Endothelial cell (in vitro differentiated cells): ENCODE results near the gene ZNF821. TPM values are rescaled to one million over a fixed set of nuclear protein-coding genes. Genes with fewer than 3 reads are reported as not detected.

Source experiments
- DNase-seq: peaks from one replicate; pipeline ENCODE4 v3.0.0; 2021; ENCODE audit warnings: low spot score
- H3K27ac Mint-ChIP-seq: one replicate; pipeline ENCODE4 v1.8.0; 2021; ENCODE audit warnings: mixed read lengths, inconsistent platforms; ENCODE audit not compliant: unreplicated experiment
- H3K27me3 Mint-ChIP-seq: one replicate; pipeline ENCODE4 v1.8.0; 2021; ENCODE audit warnings: mild to moderate bottlenecking, moderate library complexity, mixed read lengths, inconsistent platforms; ENCODE audit not compliant: unreplicated experiment
- H3K36me3 Mint-ChIP-seq: one replicate; pipeline ENCODE4 v1.8.0; 2021; ENCODE audit warnings: mild to moderate bottlenecking, low read depth, mixed read lengths, inconsistent platforms; ENCODE audit not compliant: unreplicated experiment
- H3K4me1 Mint-ChIP-seq: one replicate; pipeline ENCODE4 v1.8.0; 2021; ENCODE audit warnings: mild to moderate bottlenecking, mixed read lengths, inconsistent platforms; ENCODE audit not compliant: unreplicated experiment
- H3K4me3 Mint-ChIP-seq: one replicate; pipeline ENCODE4 v1.8.0; 2021; ENCODE audit warnings: mild to moderate bottlenecking, mixed read lengths, inconsistent platforms; ENCODE audit not compliant: unreplicated experiment
- H3K9me3 Mint-ChIP-seq: one replicate; pipeline ENCODE4 v1.8.0; 2021; ENCODE audit warnings: mixed read lengths, inconsistent platforms; ENCODE audit not compliant: unreplicated experiment
- CTCF ChIP-seq: fragments of 200-600 bp; sonication (generic); IDR thresholded peaks from one replicate; pipeline ENCODE4 v1.5.0; 2021; ENCODE audit warnings: antibody characterized with exemption; ENCODE audit not compliant: unreplicated experiment
- total RNA-seq: library from RNA; stranded (reverse); fragmentation: NEBNext Ultra II Directional; extraction: Animal tissue kit (Norgen Biotek cat#: 25700); gene quantifications from one replicate; pipeline ENCODE4 v1.2.1, GENCODE V29; 2021; ENCODE audit not compliant: unreplicated experiment

ZNF821 gene
- total RNA-seq, 1 donor from 2014 or later, result 17.7 TPM

- Mint-ChIP-seq H3K4me3 (no peak overlapping the region), H3K27ac (no peak overlapping the region), H3K4me1 (peaks cover 21% of the 10 kb centered on the region), H3K36me3 (peaks cover 33% of the 10 kb centered on the region), H3K9me3 (no peaks in the 10 kb centered on the region), H3K27me3 (peaks cover 3% of the 10 kb centered on the region)
- DNase-seq, result no peak
- no peak for TF ChIP-seq CTCF
These were observed 45.1 kb upstream of the ZNF821 start for GRCh38 chr16:71929048-71929447.

GRCh38 chr16:71927787-71928186, 43.8 kb upstream of the ZNF821 start:
- Mint-ChIP-seq H3K4me3 (peak overlapping the region; percentile 22), H3K9me3 (no peaks in the 10 kb centered on the region), H3K4me1 (peaks cover 28% of the 10 kb centered on the region), H3K27me3 (no peaks in the 10 kb centered on the region), H3K27ac (no peak overlapping the region), H3K36me3 (peaks cover 41% of the 10 kb centered on the region)
- no peak for DNase-seq
- TF ChIP-seq CTCF, result no peak

- no peak for DNase-seq
- peak overlapping the region; percentile 22 for H3K4me3 Mint-ChIP-seq
These were observed 43.4 kb upstream of the ZNF821 start for GRCh38 chr16:71927383-71927782.

GRCh38 chr16:71924710-71925109, 40.7 kb upstream of the ZNF821 start:
- no peak for TF ChIP-seq CTCF
- H3K27ac Mint-ChIP-seq, result peak overlapping the region; percentile 57
- peaks cover 65% of the 10 kb centered on the region for H3K36me3 Mint-ChIP-seq
- no peaks in the 10 kb centered on the region for H3K9me3 Mint-ChIP-seq
- peak overlapping the region; percentile 42 for H3K4me3 Mint-ChIP-seq
- no peaks in the 10 kb centered on the region for H3K27me3 Mint-ChIP-seq
- H3K4me1 Mint-ChIP-seq, result peaks cover 38% of the 10 kb centered on the region
- no peak for DNase-seq

More at GRCh38 chr16:71927383-71927782, 43.4 kb upstream of the ZNF821 start:
- H3K27me3 Mint-ChIP-seq, result no peaks in the 10 kb centered on the region
- H3K27ac Mint-ChIP-seq, result no peak overlapping the region
- TF ChIP-seq CTCF, result no peak
- peaks cover 45% of the 10 kb centered on the region for H3K36me3 Mint-ChIP-seq
- no peaks in the 10 kb centered on the region for H3K9me3 Mint-ChIP-seq
- H3K4me1 Mint-ChIP-seq, result peaks cover 32% of the 10 kb centered on the region

- TF ChIP-seq CTCF, result no peak
- peaks cover 41% of the 10 kb centered on the region for H3K4me1 Mint-ChIP-seq
- H3K9me3 Mint-ChIP-seq, result no peaks in the 10 kb centered on the region
- no peak for DNase-seq
- no peaks in the 10 kb centered on the region for H3K27me3 Mint-ChIP-seq
- peak overlapping the region; percentile 57 for H3K27ac Mint-ChIP-seq
- H3K4me3 Mint-ChIP-seq, result peak overlapping the region; percentile 42
- peaks cover 67% of the 10 kb centered on the region for H3K36me3 Mint-ChIP-seq
These were observed 40.1 kb upstream of the ZNF821 start for GRCh38 chr16:71923941-71924690.
